HCT116 (cell line): ENCODE results near the gene GSG1L. TPM values are rescaled to one million over a fixed set of nuclear protein-coding genes. Genes with fewer than 3 reads are reported as not detected.

Source experiments
- ATAC-seq: fragments of 200-7000 bp; cut with Tn5 transposase; 2 replicates; pipeline ENCODE4 v1.9.1; 2020; ENCODE audit warnings: mild to moderate bottlenecking, moderate library complexity
- BruUV-seq: library from RNA; stranded (reverse); fragments of 400-500 nt; replicated peaks from 2 replicates; lab custom pipeline; 2021; lab: Mats Ljungman, UMichigan
- CTCF ChIA-PET: fragments of 300-600 bp; sonication (Branson Sonifier 250); formaldehyde crosslinking; loops from one replicate; lab custom pipeline; 2021; ENCODE audit warnings: antibody characterized with exemption; lab: Charles Lee
- POLR2A ChIA-PET: fragments of 300-600, 350-600 bp; sonication (Branson Sonifier 250); formaldehyde crosslinking; loops from one replicate; lab custom pipeline; 2021; ENCODE audit warnings: antibody characterized with exemption; lab: Charles Lee
- RAD21 ChIA-PET, 2 experiments: fragments of 300-600 bp; sonication (Branson Sonifier 250); formaldehyde crosslinking; loops; one replicate each; lab custom pipeline; 2023; ENCODE audit warnings: low total read pairs in 2 of 2; ENCODE audit not compliant: uncharacterized antibody in 2 of 2, unreplicated experiment in 2 of 2, low non-redundant PET in 1 of 2; lab: Charles Lee
- DNase-seq: peaks from one replicate; pipeline ENCODE4 v3.0.0-alpha.2; 2010; ENCODE audit warnings: low read depth, low spot score
- H2AFZ ChIP-seq: fragments of 200-600 bp; shearing (Covaris generic), sonication (generic); 2 replicates; pipeline ENCODE4 v1.6.1; 2017; ENCODE audit warnings: low read depth, mixed run types, mixed read lengths, antibody characterized with exemption, low read length; ENCODE audit not compliant: poor library complexity, severe bottlenecking
- H3K27ac ChIP-seq: 2 replicates; pipeline ENCODE4 v1.5.1; 2012; ENCODE audit warnings: low read depth, low read length
- H3K27me3 ChIP-seq: fragments of 200-600 bp; sonication (generic); 2 replicates; pipeline ENCODE4 v1.6.1; 2016; ENCODE audit warnings: mixed run types, low read length, mixed read lengths; ENCODE audit not compliant: insufficient read depth
- H3K36me3 ChIP-seq, 2 experiments: fragments of 200-500 bp in 1 of 2; fragments of 200-600 bp in 1 of 2; sonication (Bioruptor generic) in 1 of 2; sonication (generic) in 1 of 2; 2 replicates each; pipeline versions ENCODE4 v1.5.1 to v1.6.1; 2014 to 2016; ENCODE audit warnings: low read length in 2 of 2, inconsistent platforms in 1 of 2, mixed read lengths in 1 of 2, mixed run types in 1 of 2; ENCODE audit not compliant: insufficient read depth in 2 of 2, control insufficient read depth in 1 of 2
- H3K4me1 ChIP-seq, 2 experiments: fragments of 200-600 bp in 1 of 2; sonication (generic) in 1 of 2; 2 replicates each; pipeline versions ENCODE4 v1.5.1 to v1.6.1; 2012 to 2017; ENCODE audit warnings: low read length in 2 of 2, inconsistent platforms in 1 of 2, mild to moderate bottlenecking in 1 of 2, mixed read lengths in 1 of 2, mixed run types in 1 of 2, moderate library complexity in 1 of 2; ENCODE audit not compliant: insufficient read depth in 2 of 2, control insufficient read depth in 1 of 2
- H3K4me2 ChIP-seq: fragments of 200-600 bp; sonication (generic); 2 replicates; pipeline ENCODE4 v1.6.1; 2017; ENCODE audit warnings: mixed run types, low read length, mixed read lengths
- H3K4me3 ChIP-seq, 2 experiments: fragments of 200-600 bp in 1 of 2; sonication (generic) in 1 of 2; replicated peaks in 1 of 2; 2 replicates each; pipeline ENCODE4 v1.5.1; 2011 to 2016; ENCODE audit warnings: low read length in 2 of 2, control low read depth in 1 of 2, low read depth in 1 of 2, mild to moderate bottlenecking in 1 of 2, mixed read lengths in 1 of 2, mixed run types in 1 of 2
- H3K79me2 ChIP-seq: fragments of 200-600 bp; sonication (generic); 2 replicates; pipeline ENCODE4 v1.6.1; 2017; ENCODE audit warnings: mild to moderate bottlenecking, mixed run types, low read length, moderate library complexity, mixed read lengths; ENCODE audit not compliant: insufficient read depth
- H3K9ac ChIP-seq: fragments of 200-600 bp; sonication (generic); 2 replicates; pipeline ENCODE4 v1.6.1; 2016; ENCODE audit warnings: low read length, mixed read lengths
- H3K9me2 ChIP-seq: fragments of 200-600 bp; sonication (generic), shearing (Covaris generic); 2 replicates; pipeline ENCODE4 v1.6.1; 2017; ENCODE audit warnings: mixed run types, mild to moderate bottlenecking, moderate library complexity; ENCODE audit not compliant: insufficient read depth
- H3K9me3 ChIP-seq, 2 experiments: fragments of 200-500 bp in 1 of 2; fragments of 200-600 bp in 1 of 2; sonication (Bioruptor generic) in 1 of 2; sonication (generic) in 1 of 2; 2 replicates each; pipeline ENCODE4 v1.6.1; 2014 to 2017; ENCODE audit warnings: low read length in 2 of 2, mixed read lengths in 2 of 2, inconsistent platforms in 1 of 2, low read depth in 1 of 2, mild to moderate bottlenecking in 1 of 2, mixed run types in 1 of 2, moderate library complexity in 1 of 2; ENCODE audit not compliant: control insufficient read depth in 1 of 2, insufficient read depth in 1 of 2
- H4K20me1 ChIP-seq: fragments of 200-600 bp; sonication (generic), shearing (Covaris generic); 2 replicates; pipeline ENCODE4 v1.6.1; 2017; ENCODE audit warnings: mixed run types, mild to moderate bottlenecking, moderate library complexity; ENCODE audit not compliant: insufficient read depth
- ATF3 ChIP-seq: IDR thresholded peaks from 2 replicates; pipeline ENCODE4 v1.6.1; 2012
- CBX3 ChIP-seq: IDR thresholded peaks from 2 replicates; pipeline ENCODE4 v1.6.1; 2012; ENCODE audit warnings: low read depth
- CEBPB ChIP-seq: IDR thresholded peaks from 2 replicates; pipeline ENCODE4 v1.6.1; 2012; ENCODE audit warnings: low read depth
- EGR1 ChIP-seq: IDR thresholded peaks from 2 replicates; pipeline ENCODE4 v1.6.1; 2012; ENCODE audit warnings: low read depth
- ELF1 ChIP-seq: IDR thresholded peaks from 2 replicates; pipeline ENCODE4 v1.6.1; 2012; ENCODE audit warnings: low read depth, borderline replicate concordance
- EZH2phosphoT487 ChIP-seq: fragments of 200-600 bp; IDR thresholded peaks from 2 replicates; pipeline ENCODE4 v1.6.1; 2018; ENCODE audit warnings: antibody characterized with exemption, borderline replicate concordance
- FOSL1 ChIP-seq: IDR thresholded peaks from 2 replicates; pipeline ENCODE4 v1.6.1; 2012; ENCODE audit warnings: low read depth
- MAX ChIP-seq: IDR thresholded peaks from 2 replicates; pipeline ENCODE4 v1.6.1; 2012
- POLR2A ChIP-seq: IDR thresholded peaks from 2 replicates; pipeline ENCODE4 v1.7.0; 2011; ENCODE audit warnings: borderline replicate concordance; ENCODE audit not compliant: insufficient read depth, insufficient read length; ENCODE audit errors: extremely low read depth
- RAD21 ChIP-seq: IDR thresholded peaks from 2 replicates; pipeline ENCODE4 v1.6.1; 2012; ENCODE audit warnings: low read depth, mild to moderate bottlenecking
- REST ChIP-seq: IDR thresholded peaks from 2 replicates; pipeline ENCODE4 v1.6.1; 2012; ENCODE audit warnings: low read depth
- SP1 ChIP-seq: IDR thresholded peaks from 2 replicates; pipeline ENCODE4 v1.6.1; 2012; ENCODE audit warnings: low read depth
- SRF ChIP-seq: IDR thresholded peaks from 2 replicates; pipeline ENCODE4 v1.6.1; 2012; ENCODE audit warnings: low read depth
- ZBTB33 ChIP-seq: IDR thresholded peaks from 2 replicates; pipeline ENCODE4 v1.6.1; 2011; ENCODE audit warnings: mild to moderate bottlenecking, low read length, moderate library complexity; ENCODE audit not compliant: insufficient replicate concordance; ENCODE audit errors: extremely low read depth
- ZFX ChIP-seq: fragments of 450-650 bp; IDR thresholded peaks from 2 replicates; pipeline ENCODE4 v1.6.1; 2017
- ZNF274 ChIP-seq: fragments of 200-500 bp; sonication (Bioruptor generic); IDR thresholded peaks from 2 replicates; pipeline ENCODE4 v1.6.1; 2014; ENCODE audit warnings: mild to moderate bottlenecking, low read depth, low read length, inconsistent platforms
- intact Hi-C: fragments of 100-400 bp; cut with micrococcal nuclease; formaldehyde crosslinking; loops from 2 replicates; pipeline ENCODE4 v1.10.0; 2022
- total RNA-seq: library from RNA; stranded (reverse); gene quantifications from one replicate; pipeline ENCODE4 v1.2.1, GENCODE V29; 2021; ENCODE audit not compliant: unreplicated experiment

Gene GSG1L
- total RNA-seq, 1 experiment from 2014 or later: not detected

- no peak for DNase-seq
- POLR2A ChIA-PET: no interaction called here
- Histone ChIP-seq H2AFZ (no peak overlapping the region), H3K36me3 (no peaks in the 10 kb centered on the region), H3K27me3 (peaks cover 18% of the 10 kb centered on the region; the same call in 1 of the 2 replicates), H3K9me2 (no peaks in the 10 kb centered on the region), H3K79me2 (no peaks in the 10 kb centered on the region), H3K4me1 (no peaks in the 10 kb centered on the region), H3K4me2 (no peak overlapping the region), H3K9me3 (no peaks in the 10 kb centered on the region), H3K27ac (no peak overlapping the region), H4K20me1 (no peaks in the 10 kb centered on the region), H3K4me3 (no peak overlapping the region), H3K9ac (no peak overlapping the region)
- ATAC-seq: no peak
- CTCF ChIA-PET: no interaction called here
- RAD21 ChIA-PET: no interaction called here
- no TSS peak for BruUV-seq
- TF ChIP-seq SP1 (no peak), EZH2phosphoT487 (no peak), SRF (no peak), CBX3 (no peak), FOSL1 (no peak), CEBPB (no peak), ZFX (no peak), ATF3 (no peak), RAD21 (no peak)
- intact Hi-C loops: no loop called here
Observed at GRCh38 chr16:27789150-27789549, 274.4 kb downstream of the GSG1L start.

GRCh38 chr16:27787665-27788064 is 275.8 kb downstream of the GSG1L start:
- no peaks in the 10 kb centered on the region for H3K9me3 ChIP-seq
- H3K4me1 ChIP-seq: no peaks in the 10 kb centered on the region
- H3K4me3 ChIP-seq: no peak overlapping the region
- no peak overlapping the region for H2AFZ ChIP-seq
- peaks cover 10% of the 10 kb centered on the region; the same call in 1 of the 2 replicates for H3K27me3 ChIP-seq
- no peaks in the 10 kb centered on the region for H3K36me3 ChIP-seq
- no peak overlapping the region for H3K4me2 ChIP-seq
- H3K27ac ChIP-seq: no peak overlapping the region
- H3K9ac ChIP-seq: no peak overlapping the region
- BruUV-seq: no TSS peak
- H3K9me2 ChIP-seq: no peaks in the 10 kb centered on the region
- no peak for DNase-seq
- ChIA-PET CTCF (no interaction called here), RAD21 (no interaction called here), POLR2A (no interaction called here)
- intact Hi-C loops: no loop called here
- ATAC-seq: no peak
- no peaks in the 10 kb centered on the region for H3K79me2 ChIP-seq
- no peaks in the 10 kb centered on the region for H4K20me1 ChIP-seq
- TF ChIP-seq CEBPB (no peak), REST (no peak), ZBTB33 (no peak), POLR2A (no peak), ZFX (no peak), ELF1 (no peak), EGR1 (no peak), ZNF274 (no peak), FOSL1 (no peak), ATF3 (no peak), MAX (no peak), RAD21 (no peak), SRF (no peak)
